ENCODE measurements around the gene FSD1.
"Not testable (repeated sequence)": the region's sequence is repeated elsewhere in the genome, so short reads cannot be mapped to it uniquely, and the experiment has no call there.

The FSD1 gene

GRCh38 chr19:4318460-4318859, 14.1 kb downstream of the FSD1 start:
- FAIRE-seq: no peak
- DNase-seq (ENCODE audit: insufficient read length, low spot score): no peak
- no peak for TF ChIP-seq POLR2A (IDR thresholded peaks at IDR 0.05; ENCODE audit: low read depth, low read length)

- TF ChIP-seq POLR2A (IDR thresholded peaks at IDR 0.05; ENCODE audit: low read depth, low read length): no peak
- FAIRE-seq (no peak), DNase-seq (ENCODE audit: insufficient read length, low spot score) (no peak)
Measured at GRCh38 chr19:4319067-4319718, 14.8 kb downstream of the FSD1 start.

- TF ChIP-seq POLR2A (IDR thresholded peaks at IDR 0.05; ENCODE audit: low read depth, low read length): no peak
- FAIRE-seq: no peak
- DNase-seq (ENCODE audit: insufficient read length, low spot score): no peak
Measured at GRCh38 chr19:4320419-4320818, 16.0 kb downstream of the FSD1 start.

GRCh38 chr19:4322942-4323665, 18.7 kb downstream of the FSD1 start:
- DNase-seq (ENCODE audit: insufficient read length, low spot score) (no peak), FAIRE-seq (no peak)
- no peak for TF ChIP-seq POLR2A (IDR thresholded peaks at IDR 0.05; ENCODE audit: low read depth, low read length)

- DNase-seq (ENCODE audit: insufficient read length, low spot score) (no peak), FAIRE-seq (no peak)
- TF ChIP-seq POLR2A (IDR thresholded peaks at IDR 0.05; ENCODE audit: low read depth, low read length): no peak
Measured at GRCh38 chr19:4323692-4324091, 19.3 kb downstream of the FSD1 start.

GRCh38 chr19:4324228-4324627, 19.8 kb downstream of the FSD1 start:
- TF ChIP-seq POLR2A (IDR thresholded peaks at IDR 0.05; ENCODE audit: low read depth, low read length): no peak
- FAIRE-seq: no peak
- DNase-seq (ENCODE audit: insufficient read length, low spot score): no peak

GRCh38 chr19:4326215-4326836, 21.9 kb downstream of the FSD1 start:
- DNase-seq (ENCODE audit: insufficient read length, low spot score) (no peak), FAIRE-seq (no peak)
- TF ChIP-seq POLR2A (IDR thresholded peaks at IDR 0.05; ENCODE audit: low read depth, low read length): no peak

GRCh38 chr19:4326837-4327251, 22.4 kb downstream of the FSD1 start:
- no peak for TF ChIP-seq POLR2A (IDR thresholded peaks at IDR 0.05; ENCODE audit: low read depth, low read length)

GRCh38 chr19:4327252-4327876, 23.0 kb downstream of the FSD1 start:
- FAIRE-seq (no peak), DNase-seq (ENCODE audit: insufficient read length, low spot score) (peak; percentile 76)
- TF ChIP-seq POLR2A (IDR thresholded peaks at IDR 0.05; ENCODE audit: low read depth, low read length): no peak

More at GRCh38 chr19:4326837-4327251, 22.4 kb downstream of the FSD1 start:
- DNase-seq (ENCODE audit: insufficient read length, low spot score) (no peak), FAIRE-seq (no peak)

- DNase-seq (ENCODE audit: insufficient read length, low spot score) (no peak), FAIRE-seq (no peak)
- no peak for TF ChIP-seq POLR2A (IDR thresholded peaks at IDR 0.05; ENCODE audit: low read depth, low read length)
Measured at GRCh38 chr19:4327877-4328242, 23.5 kb downstream of the FSD1 start.

- TF ChIP-seq POLR2A (IDR thresholded peaks at IDR 0.05; ENCODE audit: low read depth, low read length): peak; percentile 71
- DNase-seq (ENCODE audit: insufficient read length, low spot score) (peak; percentile 88), FAIRE-seq (no peak)
Measured at GRCh38 chr19:4328243-4328990, 24.0 kb downstream of the FSD1 start.

GRCh38 chr19:4328991-4329681, 24.7 kb downstream of the FSD1 start:
- FAIRE-seq; DNase-seq (ENCODE audit: insufficient read length, low spot score): not testable (repeated sequence)

- no peak for TF ChIP-seq POLR2A (IDR thresholded peaks at IDR 0.05; ENCODE audit: low read depth, low read length)
- FAIRE-seq (no peak), DNase-seq (ENCODE audit: insufficient read length, low spot score) (no peak)
Measured at GRCh38 chr19:4329858-4330257, 25.5 kb downstream of the FSD1 start.

Data from H54 (cell line).